H4 (cell line): ENCODE measurements around the gene AGAP1. TPM values are rescaled to one million over a fixed set of nuclear protein-coding genes. Genes with fewer than 3 reads are reported as not detected.

Source experiments
- DNase-seq: peaks from one replicate; pipeline ENCODE4 v3.0.0-alpha.2; 2015; ENCODE audit warnings: low spot score
- total RNA-seq: library from RNA; depleted of rRNA; stranded (reverse); fragments of >200 nt; shearing (Covaris generic); gene quantifications from 2 replicates; pipeline ENCODE4 v1.2.3, GENCODE V29; 2014; rRNA removed

AGAP1 gene
- 5.3 and 7.0 TPM in 2 replicates for total RNA-seq

DNA sequence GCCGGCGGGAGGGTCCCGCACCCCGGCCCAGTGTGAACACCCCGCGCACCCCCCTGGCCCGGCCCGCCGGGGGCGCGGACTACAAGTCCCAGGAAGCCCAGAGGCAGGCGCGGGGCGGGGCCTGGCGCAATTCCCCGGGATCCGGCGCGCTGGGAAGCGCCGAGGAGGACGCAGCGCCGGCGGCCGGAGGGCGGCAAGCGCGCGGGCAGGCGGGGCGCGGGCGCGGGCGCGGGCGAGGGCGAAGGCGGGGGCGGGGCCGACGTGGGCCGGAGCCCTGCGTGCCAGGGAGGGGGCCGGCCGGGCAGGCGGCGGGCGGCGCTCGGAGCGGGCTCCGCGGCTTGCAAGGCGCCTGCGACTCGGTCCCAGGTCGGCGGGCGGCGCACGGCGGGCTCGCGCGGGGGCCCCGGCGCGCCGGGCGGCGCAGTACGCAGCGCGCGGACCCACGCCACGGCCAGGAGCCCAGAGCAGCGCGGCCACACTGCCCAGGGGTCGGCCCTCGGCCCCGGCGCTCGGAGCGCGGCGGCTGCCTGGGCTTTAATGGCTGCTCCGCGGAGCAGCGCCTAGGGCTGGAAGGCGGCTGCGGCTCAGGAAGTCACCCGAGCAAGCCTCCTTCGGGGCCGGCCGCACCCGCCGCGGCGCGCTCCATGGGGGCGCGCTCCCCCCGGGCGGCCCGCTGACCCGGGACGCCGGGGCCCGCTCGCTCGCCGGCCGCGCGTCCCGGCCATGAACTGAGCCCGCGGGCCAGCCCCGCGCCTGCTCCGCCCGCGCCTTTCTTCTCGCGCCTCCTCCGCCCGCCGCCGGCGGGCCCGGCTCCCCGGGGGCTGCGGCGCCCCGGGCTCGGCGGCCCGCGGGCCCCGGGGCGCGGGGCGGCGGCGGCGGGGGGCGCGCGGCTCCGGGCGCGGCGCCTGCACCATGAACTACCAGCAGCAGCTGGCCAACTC, at the start of gene AGAP1:
AGAP1 (plus strand) TSS at position 269 of the 941 bp plus-strand sequence.
- DNase-seq = peak; percentile 67

DNA sequence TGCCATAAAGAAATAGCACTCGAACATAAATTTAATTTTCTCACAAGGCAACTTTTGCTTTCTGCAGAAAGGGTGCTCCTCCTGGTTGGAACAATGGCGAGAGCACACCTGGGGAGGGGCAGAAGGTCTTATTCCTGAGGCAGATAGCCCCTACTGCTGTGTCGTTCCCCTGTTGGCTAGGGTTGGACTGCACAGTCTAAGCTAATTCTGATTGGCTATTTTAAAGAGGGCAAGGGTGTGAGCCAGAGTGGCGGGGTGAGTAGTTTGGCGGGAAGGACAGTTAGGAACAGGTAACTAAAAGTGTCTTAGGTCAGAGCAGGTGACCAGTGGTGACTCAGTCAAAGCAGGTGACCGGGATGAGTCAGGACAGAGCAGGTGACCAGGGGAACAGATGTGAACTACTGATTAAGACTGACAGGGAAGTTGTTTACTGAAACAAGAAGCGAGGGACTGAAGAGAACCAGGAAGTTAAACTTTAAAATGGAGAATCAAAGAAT, 49.7 kb upstream of the AGAP1 start:
- no peak for DNase-seq

DNA sequence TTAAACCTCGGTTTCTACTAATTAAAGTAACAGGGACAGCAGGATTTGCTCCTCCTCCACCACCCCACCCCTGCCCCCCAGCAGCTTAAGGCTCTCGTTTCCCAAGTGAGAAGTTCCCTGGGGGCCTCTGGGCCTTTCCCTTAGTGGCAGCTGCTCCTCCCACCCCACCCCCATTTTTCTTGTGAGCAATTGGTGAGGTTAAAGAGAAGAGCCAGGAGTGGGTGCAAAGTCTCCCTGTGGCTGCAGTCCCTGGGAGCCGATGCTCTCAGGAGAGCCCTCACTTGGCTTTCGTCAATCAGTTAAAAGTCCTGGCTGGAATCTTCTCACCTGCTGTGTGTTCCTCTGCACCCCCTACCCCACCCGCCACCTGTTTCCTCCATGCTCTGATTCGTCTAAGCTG, 48.7 kb upstream of the AGAP1 start:
- no peak for DNase-seq

DNA sequence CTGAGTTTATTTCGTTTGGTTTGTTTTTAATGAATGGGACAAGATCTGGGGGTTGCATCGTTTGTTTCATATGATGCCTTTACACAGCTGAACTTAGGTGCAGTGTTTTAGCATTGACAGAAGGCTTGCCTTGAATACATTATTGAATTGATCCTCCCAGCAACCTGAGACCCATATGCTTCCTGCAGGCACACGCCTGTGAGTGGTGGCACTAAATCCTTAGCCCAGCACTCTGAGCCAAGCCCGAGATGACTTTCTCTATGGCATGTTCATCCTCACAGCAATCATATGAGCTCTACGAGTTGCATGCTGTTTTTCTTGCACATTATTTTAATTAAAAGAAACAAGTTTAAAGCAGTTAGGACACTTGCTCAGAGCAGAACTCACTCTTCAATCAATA, 47.8 kb upstream of the AGAP1 start:
- DNase-seq = no peak

DNA sequence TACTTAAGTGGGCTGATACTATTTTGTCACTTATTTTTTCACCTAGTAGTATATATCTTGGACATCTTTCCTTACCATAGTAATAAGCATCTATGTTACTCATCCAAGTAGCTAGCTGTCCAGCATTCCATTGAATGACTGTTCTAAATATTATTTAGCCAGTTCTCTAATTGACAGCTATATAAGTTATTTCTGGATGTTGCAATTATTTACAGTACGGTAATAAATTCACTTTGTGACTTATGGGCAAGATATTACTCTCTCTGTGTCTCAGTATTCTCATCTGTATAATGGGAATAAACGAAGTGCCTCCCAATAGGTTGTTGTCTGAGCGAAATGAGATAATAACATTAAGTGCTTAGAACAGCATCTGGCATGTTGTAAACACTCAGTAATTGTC, 46.6 kb upstream of the AGAP1 start:
- DNase-seq = no peak

DNA sequence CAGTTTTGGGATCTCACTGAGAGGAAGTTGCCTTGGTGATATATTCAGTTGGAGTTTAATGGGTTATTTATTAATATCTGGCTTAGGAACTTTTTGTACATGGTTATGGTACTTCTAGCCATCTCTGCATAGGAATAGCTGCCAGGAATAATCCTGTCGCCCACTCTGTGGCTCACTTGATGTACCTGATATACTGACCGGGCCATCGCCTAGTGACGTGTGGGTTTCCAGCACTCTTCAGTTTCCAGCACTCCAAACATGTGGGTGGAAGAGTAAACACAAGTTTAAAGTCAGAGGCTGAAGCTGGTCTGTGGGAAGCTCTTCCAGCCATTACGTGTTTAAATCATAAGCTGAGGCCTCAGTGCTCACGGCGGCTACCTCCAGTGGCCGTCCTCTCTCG, 44.3 kb upstream of the AGAP1 start:
- DNase-seq = no peak

DNA sequence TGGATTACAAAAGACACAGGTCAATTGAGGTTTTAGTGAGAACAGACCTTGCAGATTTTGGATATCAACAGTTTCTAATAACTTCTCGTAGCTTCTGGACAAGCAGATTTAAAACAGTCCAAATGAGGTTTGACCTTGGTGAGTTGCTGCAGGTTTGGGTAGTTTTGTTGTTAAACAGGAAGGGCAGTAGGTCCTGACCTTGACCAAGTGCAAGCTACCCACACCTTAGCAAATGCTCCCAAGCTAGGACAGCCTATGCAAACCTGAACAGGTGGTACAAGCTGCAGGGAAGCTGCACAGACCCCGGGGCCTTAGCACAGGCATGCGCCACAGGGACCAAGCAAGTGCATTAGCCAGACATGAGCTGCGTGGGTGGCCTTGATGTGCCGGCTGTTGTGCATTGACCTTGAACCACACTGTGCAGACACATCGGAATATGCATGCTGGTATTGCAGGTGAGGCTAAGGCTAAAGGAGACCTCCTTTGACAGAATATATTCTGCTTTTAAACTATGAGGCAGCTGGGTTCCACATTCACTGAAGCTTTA, 40.2 kb upstream of the AGAP1 start:
- DNase-seq = no peak

DNA sequence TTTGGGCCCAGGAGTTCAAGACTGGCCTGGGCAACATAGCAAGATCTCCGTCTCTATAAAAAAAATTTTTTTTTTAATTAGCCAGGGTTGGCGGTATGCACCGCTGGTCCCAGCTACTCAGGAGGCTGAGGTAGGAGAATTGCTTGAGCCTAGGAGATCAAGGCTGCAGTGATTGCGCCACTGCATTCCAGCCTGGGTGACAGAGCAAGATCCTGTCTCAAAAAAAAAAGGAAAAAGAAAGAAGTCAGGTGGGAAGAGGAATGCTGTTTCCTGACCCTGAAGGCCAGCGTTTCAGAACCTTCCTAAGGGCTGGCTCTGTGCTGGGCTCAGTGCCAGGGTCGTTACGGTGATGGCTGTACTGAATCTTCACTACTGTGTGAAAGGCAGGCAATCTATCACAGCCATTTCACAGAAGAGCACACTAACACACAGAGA, 35.0 kb upstream of the AGAP1 start:
- peak; percentile 70 for DNase-seq

DNA sequence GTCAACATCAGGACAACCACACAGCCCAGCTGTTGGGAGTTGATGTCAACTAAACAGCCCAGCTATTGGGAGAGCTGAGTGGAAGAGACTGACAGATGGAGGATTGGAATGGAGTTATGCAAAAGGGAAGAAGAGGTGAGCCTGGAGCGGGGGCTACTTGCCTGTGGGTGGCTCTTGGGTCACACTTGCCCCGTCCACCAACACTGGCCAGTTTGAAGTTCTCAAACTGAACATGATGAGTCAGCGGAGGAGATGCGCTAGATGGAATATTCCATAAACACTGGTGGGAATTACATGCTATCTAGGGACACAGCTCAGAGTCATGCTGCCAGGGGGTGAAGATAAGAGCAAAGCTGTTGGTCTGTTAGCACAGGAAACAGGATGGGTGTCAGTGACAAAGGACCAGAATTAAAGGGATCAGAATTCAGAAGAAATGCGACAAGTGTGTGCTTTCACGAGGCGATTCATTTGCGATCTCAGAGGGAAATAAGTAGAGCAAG, 33.2 kb upstream of the AGAP1 start:
- no peak for DNase-seq

DNA sequence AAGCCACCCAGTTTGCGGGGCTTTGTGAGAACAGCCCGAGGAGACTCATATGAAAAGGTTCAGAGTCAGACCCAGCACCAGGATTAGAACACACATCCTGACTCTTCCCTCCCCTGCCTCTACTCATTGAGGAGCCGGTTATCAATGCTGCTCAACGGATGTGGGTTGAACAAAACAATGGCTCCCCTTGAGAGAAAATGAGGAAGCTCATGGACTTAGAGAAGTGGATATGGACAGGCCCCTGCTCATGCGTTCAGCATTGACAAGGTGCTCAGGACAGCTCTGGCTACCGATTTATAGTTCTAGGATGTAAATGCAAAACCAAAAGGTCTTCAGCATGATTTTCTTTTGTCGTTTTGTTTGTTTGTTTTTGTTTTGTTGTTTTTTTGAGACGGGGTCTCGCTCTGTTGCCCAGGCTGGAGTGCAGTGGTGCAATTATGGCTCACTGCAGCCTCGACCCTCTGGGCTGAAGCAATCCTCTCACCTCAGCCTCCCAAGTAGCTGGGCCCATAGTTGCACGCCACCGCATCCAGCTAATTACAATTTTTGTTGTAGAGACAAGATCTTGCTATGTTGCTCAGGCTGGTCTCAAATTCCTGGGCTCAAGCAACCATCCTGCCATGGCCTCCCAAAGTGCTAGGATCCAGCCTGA, 32.0 kb upstream of the AGAP1 start:
- DNase-seq = no peak

DNA sequence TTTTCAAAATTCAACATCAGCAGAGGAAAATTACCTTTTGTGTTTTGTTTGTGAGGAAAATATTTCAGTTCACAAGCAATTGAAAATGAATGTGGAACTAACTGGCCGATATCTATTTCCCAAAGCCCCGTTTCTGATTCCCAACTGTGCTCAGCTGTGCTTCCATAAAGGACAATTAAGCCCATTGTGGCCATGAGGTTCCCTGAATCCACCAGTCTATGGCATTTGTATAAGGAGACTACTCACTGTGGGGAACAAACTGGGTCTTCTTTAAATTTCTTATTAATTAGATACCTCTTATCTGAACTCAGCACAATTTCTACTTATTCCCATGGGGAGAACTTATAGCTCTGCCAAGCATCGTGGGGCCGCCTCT, 31.4 kb upstream of the AGAP1 start:
- DNase-seq = no peak

DNA sequence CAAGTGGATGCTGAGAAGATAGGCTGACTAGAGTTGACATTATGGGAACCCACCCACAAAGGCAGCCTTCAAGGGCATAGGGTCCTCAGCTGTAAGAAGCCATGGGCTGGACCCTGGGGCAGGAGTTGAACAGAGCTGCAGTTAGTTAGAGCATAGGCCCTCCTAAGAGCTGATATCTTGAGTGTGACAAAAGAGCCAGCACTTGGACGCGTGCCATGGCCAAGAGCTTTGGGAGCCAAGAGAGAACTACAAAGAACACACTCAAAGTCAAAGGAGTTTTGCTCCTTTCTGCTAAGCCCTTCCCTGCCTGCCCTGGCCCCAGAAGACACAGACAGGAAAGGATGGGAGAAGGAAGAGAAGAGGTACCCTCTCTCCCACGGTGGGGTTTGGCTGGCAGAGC, 29.9 kb upstream of the AGAP1 start:
- no peak for DNase-seq

DNA sequence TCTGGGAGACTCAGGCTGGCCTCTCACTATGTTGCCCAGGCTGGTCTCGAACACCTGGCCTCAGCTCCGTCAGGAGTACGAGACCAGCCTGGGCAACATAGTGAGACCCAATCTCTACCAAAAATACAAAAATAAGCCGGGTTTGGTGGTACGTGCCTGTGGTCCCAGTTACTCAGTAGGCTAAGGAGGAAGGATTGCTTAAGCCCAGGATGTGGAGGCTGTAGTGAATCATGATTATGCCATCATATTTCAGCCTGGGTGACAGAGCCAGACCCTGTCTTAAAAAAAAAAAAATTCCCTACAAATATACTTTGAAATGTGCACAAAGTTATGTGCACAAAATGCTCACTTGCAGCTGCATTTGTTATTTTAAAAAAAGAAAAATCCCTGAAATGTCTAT, 26.3 kb upstream of the AGAP1 start:
- DNase-seq = no peak

DNA sequence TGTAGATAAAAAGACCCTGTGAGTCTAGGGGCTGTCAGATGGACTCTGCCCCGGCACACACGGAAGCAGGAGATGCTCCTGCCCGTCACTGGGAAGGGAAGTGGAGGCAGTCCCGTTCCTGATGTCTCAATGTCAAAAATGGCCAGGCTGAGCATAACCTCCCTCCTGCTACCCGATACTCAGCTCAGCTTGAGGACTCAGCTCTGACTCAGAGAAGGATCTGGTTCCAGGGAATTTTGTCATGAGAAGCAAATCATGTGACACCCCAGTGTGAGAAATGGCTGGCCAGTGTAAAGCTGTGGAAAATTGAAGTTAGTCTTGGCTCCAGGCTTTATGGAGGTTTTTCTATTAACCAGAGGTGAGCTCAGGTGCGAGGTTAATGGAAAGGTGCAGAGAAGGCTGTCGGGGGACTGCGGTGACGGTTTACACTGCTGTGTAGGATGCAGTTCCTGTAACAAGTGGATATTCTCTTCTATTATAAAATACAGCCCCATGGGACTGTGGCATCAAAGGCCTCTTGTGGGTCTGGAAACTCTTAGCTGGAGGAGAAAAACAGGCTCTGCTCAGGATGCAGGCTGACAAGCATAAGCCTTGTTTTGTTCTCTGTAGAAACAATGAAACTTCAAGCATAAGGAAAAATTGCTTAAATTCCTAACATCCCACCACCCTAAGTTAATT, 24.7 kb upstream of the AGAP1 start:
- peak; percentile 87 for DNase-seq

DNA sequence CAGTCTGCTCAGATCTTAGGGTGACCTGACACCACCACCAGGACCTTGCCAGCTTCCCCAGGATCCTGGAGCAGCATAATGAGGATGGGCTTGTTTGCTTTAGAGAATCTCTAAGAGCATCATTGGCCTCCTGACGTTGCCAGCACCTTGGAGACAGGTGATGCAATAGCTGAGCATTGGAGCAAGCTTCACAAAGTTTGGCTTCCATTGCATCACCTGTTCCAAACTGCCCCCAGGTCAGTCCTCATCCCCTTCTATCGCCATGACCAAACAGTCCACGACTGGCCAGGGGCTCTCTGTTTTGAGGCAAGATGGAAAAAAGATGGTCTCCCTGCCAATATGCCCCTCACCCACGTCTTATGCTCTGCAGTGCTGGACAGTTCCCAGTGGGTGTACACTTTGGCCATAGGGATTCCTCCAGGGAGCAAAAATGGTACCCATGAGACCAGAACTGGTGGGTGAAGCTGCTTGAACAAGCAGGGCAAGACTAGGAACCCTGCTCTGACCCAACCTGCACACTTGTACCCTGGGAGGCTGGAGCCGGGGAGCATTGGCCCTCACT, 22.6 kb upstream of the AGAP1 start:
- DNase-seq = no peak

DNA sequence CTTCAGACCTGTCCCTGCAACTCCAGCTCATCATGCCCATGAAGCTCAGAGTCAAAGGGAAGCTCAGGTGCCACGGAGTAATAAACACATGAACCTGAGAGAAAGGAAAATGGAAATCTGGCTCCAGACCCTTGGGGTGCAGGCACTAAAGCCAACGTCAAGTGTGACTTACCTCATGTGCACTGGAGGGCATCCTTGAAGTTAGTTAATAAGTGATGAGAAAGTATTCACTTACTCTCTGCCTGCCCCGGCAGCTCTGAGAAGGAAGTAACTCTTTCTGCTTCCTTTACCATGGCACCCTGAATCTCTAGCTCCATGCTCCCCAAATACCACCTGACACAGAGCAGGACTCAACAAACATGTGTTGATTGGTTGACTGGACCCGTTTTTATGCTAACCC, 21.4 kb upstream of the AGAP1 start:
- DNase-seq = no peak

DNA sequence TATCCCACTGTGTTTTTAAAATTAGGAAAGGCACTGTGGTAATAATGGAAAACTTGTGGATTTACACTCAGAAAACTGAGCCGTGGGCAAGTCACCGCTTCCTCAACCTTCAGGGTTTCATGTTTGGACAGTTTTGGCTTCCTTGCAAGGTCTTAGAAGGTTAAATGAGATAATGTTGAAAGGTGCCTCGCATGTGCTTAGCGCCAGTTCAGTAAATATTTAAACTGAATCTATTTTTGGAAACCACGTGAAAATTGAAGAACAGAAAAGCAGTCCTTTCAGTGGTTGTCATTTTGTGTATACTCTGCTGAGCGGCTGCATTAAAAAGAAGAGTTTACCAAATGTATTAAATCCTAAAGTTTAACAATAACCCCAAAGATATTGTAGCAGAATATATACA, 15.2 kb upstream of the AGAP1 start:
- DNase-seq = no peak

DNA sequence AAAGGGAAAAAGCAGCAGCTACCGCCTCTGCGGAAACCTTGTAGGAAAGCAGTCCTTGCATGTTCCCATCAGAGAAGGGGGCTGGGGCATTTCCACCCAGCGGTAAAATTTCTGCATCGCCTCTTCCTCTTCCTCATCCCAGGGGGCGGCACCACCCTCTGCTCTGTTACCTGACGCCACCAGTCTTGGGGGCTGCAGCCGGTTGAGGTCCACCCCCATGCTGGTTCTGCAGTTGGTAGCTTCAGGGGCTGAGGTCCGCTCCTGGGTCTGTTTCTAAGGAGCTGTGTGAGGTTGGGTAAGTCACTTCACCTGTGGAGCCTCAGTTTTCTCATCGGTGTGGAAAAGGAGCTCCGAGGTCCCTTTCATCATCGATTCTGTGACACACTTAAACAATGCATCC, 14.2 kb upstream of the AGAP1 start:
- no peak for DNase-seq

DNA sequence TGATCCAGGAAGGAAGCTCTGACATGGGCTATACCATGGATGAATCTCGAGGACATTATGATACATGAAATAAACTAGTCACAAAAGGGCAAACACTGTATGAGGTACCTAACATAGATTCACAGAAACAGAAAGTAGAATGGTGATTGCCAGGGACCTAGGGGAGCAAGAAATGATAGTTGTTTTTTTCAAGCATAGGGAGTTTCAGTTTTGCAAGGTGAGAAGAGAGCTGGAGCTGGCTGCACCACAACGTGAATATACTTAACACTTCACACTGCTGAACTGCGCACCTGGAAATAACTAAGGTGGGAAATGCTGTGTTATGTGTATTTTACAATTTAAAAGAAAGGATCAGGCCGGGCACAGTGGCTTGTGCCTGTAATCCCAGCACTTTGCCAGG, 13.2 kb upstream of the AGAP1 start:
- no peak for DNase-seq

DNA sequence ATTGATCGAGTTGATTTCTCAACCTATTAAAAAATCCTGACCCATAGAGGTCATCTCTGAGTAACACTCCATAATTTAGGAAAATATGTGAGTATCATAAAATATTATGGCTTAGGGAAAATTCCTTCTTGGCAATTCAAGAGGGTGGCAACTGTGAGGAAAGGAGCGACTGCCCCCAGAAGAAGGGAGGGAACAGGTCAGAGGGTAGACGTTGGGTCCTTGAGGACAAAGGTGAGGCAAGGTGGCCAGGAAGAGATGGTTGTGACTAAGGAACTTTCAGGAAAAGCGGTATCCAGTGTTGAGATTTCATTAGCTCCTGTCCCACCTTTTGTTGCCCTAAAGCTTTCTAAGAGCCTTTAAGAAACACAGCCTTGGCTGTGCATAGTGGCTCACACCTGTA, 10.5 kb upstream of the AGAP1 start:
- DNase-seq = no peak

DNA sequence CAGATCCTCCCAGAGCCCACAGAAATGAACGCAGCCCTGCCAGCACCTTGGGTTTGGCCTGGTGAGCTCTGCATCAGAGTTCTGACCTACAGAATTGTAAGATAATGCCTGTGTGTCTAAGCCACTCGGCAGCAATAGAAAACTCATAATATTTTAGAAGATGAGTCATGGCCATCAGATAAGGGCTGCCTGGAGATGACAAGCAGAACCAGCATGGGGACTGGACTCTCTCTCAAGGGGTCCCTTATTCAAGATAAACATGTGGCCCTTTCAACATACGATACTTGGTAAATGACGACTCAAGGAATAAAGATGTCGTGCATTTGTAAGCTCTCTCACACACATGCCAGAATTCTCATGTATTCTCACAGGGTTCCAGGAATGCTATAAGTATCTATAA, 8.5 kb upstream of the AGAP1 start:
- no peak for DNase-seq

DNA sequence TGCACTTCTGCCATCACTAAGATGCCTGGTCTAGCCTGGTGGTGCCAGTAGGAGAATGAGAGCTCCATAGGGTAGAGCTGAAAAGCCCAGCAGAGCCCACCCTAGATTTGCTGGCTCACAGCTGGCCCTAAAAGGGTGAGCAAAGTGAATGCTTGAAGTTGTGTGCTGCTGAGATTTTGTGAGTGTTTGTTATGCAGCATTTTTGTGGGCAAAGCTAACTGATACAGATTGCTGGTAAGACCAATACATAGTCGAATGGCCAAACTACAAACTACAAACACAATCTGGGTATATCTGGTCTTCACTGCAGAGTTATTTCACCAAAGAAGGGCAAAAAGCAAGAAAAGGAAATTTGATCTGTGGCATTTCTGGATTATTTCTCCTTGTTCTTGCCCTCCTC, 7.1 kb upstream of the AGAP1 start:
- no peak for DNase-seq
